Caco-2 (cell line): ENCODE measurements around the gene TAGLN. TPM values are rescaled to one million over a fixed set of nuclear protein-coding genes. Genes with fewer than 3 reads are reported as not detected.

Source experiments
- BruUV-seq: library from RNA; stranded (reverse); fragments of 400-500 nt; replicated peaks from 2 replicates; lab custom pipeline; 2021; lab: Mats Ljungman, UMichigan
- CTCF ChIA-PET: fragments of 300-600 bp; sonication (Branson Sonifier 250); formaldehyde crosslinking; loops from one replicate; lab custom pipeline; 2022; ENCODE audit warnings: antibody characterized with exemption; lab: Charles Lee
- POLR2A ChIA-PET: fragments of 300-600 bp; sonication (Branson Sonifier 250); formaldehyde crosslinking; loops from one replicate; lab custom pipeline; 2022; ENCODE audit warnings: antibody characterized with exemption; lab: Charles Lee
- DNase-seq, 2 experiments: peaks; one replicate each; pipeline versions ENCODE4 v3.0.0 to v3.0.0-alpha.2; 2020 to 2022
- H3K27me3 ChIP-seq: replicated peaks from 2 replicates; pipeline ENCODE4 v1.6.0; 2011; ENCODE audit warnings: low read length; ENCODE audit not compliant: control insufficient read depth, insufficient read depth
- H3K36me3 ChIP-seq: 2 replicates; pipeline ENCODE4 v1.5.1; 2011; ENCODE audit warnings: low read length; ENCODE audit not compliant: control insufficient read depth, insufficient read depth
- H3K4me1 ChIP-seq: fragments of 250-450 bp; sonication (Bioruptor Pico); 2 replicates; pipeline ENCODE4 v1.5.1; 2020; ENCODE audit warnings: mild to moderate bottlenecking
- H3K4me3 ChIP-seq: 2 replicates; pipeline ENCODE4 v1.5.1; 2011; ENCODE audit warnings: low read depth, mild to moderate bottlenecking, control low read depth, low read length
- H3K9me3 ChIP-seq: fragments of 250-450 bp; sonication (Bioruptor Pico); 2 replicates; pipeline ENCODE4 v1.5.1; 2020; ENCODE audit warnings: mild to moderate bottlenecking, moderate library complexity
- H3K27ac Mint-ChIP-seq: one replicate; pipeline ENCODE4 v1.8.0; 2022; ENCODE audit warnings: mixed read lengths; ENCODE audit not compliant: unreplicated experiment
- H3K27me3 Mint-ChIP-seq: one replicate; pipeline ENCODE4 v1.8.0; 2022; ENCODE audit warnings: mixed read lengths; ENCODE audit not compliant: insufficient read depth, unreplicated experiment
- H3K36me3 Mint-ChIP-seq: one replicate; pipeline ENCODE4 v1.8.0; 2022; ENCODE audit warnings: mild to moderate bottlenecking, mixed read lengths; ENCODE audit not compliant: insufficient read depth, unreplicated experiment
- H3K4me1 Mint-ChIP-seq: one replicate; pipeline ENCODE4 v1.8.0; 2022; ENCODE audit warnings: low read depth, mixed read lengths; ENCODE audit not compliant: unreplicated experiment
- H3K4me3 Mint-ChIP-seq: one replicate; pipeline ENCODE4 v1.8.0; 2022; ENCODE audit warnings: mild to moderate bottlenecking, moderate library complexity, mixed read lengths; ENCODE audit not compliant: unreplicated experiment
- H3K9me3 Mint-ChIP-seq: one replicate; pipeline ENCODE4 v1.8.0; 2022; ENCODE audit warnings: mixed read lengths; ENCODE audit not compliant: unreplicated experiment
- intact Hi-C: fragments of 100-400 bp; cut with micrococcal nuclease; formaldehyde crosslinking; loops from one replicate; pipeline ENCODE4 v1.10.0; 2022; ENCODE audit not compliant: unreplicated experiment
- total RNA-seq: library from RNA; stranded (reverse); gene quantifications from 2 replicates; pipeline ENCODE4 v1.2.3, GENCODE V29; 2022
- TF ChIP-seq, protein P1 (sequence below), 2 experiments: fragments of 200-600 bp in 1 of 2; IDR thresholded peaks; 1 replicate in 1 of 2; 2 replicates in 1 of 2; pipeline versions ENCODE4 v1.5.1 to v1.8.0; 2011 to 2022; ENCODE audit warnings: antibody characterized with exemption in 1 of 2, control low read depth in 1 of 2, inconsistent platforms in 1 of 2, low read depth in 1 of 2, low read length in 1 of 2, mild to moderate bottlenecking in 1 of 2, moderate library complexity in 1 of 2; ENCODE audit not compliant: insufficient read depth in 1 of 2, severe bottlenecking in 1 of 2, unreplicated experiment in 1 of 2

The TAGLN gene
- total RNA-seq, 1 experiment from 2014 or later = 303 TPM

DNA sequence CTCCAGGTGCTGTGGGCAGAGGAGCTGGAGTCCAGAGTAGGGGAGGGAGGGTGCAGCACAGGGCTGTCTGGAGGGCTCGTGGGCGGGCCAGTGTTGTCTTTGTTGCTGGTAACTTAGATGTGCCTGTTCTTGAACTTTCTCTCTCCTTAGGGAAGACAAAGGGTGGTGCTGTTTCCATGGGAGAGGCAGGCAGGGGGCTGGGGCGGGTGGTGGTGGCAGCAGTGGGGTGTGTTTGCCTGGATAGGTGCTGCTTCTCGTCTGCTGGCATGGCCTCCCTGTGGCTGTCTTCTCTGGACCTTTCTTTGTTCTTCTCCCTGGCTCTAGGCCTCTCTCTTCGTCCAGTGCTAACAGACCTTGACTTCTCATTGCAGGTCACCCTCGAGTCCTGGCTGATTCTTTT, 12.2 kb upstream of the TAGLN start:
- Mint-ChIP-seq H3K4me3 (no peak overlapping the region), H3K27me3 (no peaks in the 10 kb centered on the region), H3K36me3 (peaks cover 18% of the 10 kb centered on the region), H3K27ac (no peak overlapping the region), H3K4me1 (peaks cover 11% of the 10 kb centered on the region), H3K9me3 (no peaks in the 10 kb centered on the region)
- ChIA-PET POLR2A (no interaction called here), CTCF (no interaction called here)
- intact Hi-C loops = no loop called here
- Histone ChIP-seq H3K4me3 (no peak overlapping the region), H3K4me1 (peaks cover 12% of the 10 kb centered on the region), H3K27me3 (no peaks in the 10 kb centered on the region), H3K36me3 (peaks cover 16% of the 10 kb centered on the region), H3K9me3 (no peaks in the 10 kb centered on the region)
- no peak for DNase-seq
- no TSS peak for BruUV-seq
- TF ChIP-seq, protein P1, sequence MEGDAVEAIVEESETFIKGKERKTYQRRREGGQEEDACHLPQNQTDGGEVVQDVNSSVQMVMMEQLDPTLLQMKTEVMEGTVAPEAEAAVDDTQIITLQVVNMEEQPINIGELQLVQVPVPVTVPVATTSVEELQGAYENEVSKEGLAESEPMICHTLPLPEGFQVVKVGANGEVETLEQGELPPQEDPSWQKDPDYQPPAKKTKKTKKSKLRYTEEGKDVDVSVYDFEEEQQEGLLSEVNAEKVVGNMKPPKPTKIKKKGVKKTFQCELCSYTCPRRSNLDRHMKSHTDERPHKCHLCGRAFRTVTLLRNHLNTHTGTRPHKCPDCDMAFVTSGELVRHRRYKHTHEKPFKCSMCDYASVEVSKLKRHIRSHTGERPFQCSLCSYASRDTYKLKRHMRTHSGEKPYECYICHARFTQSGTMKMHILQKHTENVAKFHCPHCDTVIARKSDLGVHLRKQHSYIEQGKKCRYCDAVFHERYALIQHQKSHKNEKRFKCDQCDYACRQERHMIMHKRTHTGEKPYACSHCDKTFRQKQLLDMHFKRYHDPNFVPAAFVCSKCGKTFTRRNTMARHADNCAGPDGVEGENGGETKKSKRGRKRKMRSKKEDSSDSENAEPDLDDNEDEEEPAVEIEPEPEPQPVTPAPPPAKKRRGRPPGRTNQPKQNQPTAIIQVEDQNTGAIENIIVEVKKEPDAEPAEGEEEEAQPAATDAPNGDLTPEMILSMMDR (IDR thresholded peaks at IDR 0.05; ENCODE audit: insufficient read depth in 1 of 2, low read depth in 1 of 2, low read length in 1 of 2, severe bottlenecking in 1 of 2, unreplicated experiment in 1 of 2) = no peak

DNA sequence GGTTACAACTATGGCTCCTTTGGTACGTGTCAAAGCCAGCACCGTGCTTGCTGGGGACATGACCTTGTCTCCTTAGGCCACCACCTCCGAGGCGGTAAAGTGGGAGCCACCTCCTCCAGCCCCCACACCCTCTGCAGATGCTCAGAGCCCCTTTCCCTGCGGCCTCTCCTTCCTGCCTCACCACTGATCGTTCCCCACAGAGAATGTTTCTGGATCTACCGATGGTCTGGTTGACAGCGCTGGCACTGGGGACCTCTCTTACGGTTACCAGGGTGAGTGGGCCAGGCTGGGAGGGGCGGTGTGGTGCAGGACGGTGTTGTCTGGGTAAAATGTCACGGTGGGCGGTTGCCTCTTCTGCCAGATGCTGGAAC, 11.8 kb upstream of the TAGLN start:
- peaks cover 19% of the 10 kb centered on the region for H3K36me3 Mint-ChIP-seq

DNA sequence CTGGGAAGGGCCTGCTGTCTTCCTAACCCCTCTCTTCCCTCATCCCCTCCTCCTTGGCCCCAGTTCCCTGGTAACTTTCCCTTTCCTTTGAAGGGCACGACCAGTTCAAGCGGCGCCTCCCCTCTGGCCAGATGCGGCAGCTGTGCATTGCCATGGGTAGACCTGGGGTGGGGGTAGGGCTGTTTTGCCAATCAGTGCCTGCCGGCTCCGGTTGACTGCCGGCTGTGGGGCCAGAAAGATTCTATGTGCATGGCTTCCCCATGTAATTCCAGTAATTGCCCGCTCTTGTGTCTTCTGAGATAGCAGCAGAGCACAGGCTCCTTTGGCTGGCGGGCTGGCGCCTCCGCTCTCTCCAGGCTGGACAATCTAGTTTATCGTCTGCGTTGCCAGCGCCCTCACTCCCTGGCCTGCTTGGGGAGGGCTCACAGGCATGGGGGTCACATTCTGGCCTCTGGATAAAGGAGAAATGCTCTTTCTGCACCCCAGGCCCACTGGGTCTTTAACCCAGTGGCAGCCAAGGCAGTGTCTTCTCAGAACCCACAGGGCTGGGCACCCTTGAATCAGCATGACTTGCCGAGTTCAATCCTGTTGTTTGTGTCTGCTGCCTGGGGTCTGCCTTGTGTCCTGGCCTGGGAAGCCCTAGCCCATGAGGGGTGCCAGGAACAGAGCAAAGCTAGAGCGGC, 11.2 kb upstream of the TAGLN start:
- TF ChIP-seq, protein P1 (IDR thresholded peaks at IDR 0.05; ENCODE audit: insufficient read depth in 1 of 2, low read depth in 1 of 2, low read length in 1 of 2, severe bottlenecking in 1 of 2, unreplicated experiment in 1 of 2) = no peak
- no TSS peak for BruUV-seq
- intact Hi-C loops = no loop called here
- H3K27ac Mint-ChIP-seq = no peak overlapping the region
- Histone ChIP-seq H3K9me3 (no peaks in the 10 kb centered on the region), H3K36me3 (peaks cover 11% of the 10 kb centered on the region), H3K4me1 (peaks cover 12% of the 10 kb centered on the region), H3K4me3 (no peak overlapping the region), H3K27me3 (no peaks in the 10 kb centered on the region)
- POLR2A ChIA-PET = no interaction called here
- CTCF ChIA-PET = no interaction called here
- H3K4me1 Mint-ChIP-seq = peaks cover 11% of the 10 kb centered on the region
- DNase-seq = no peak
- H3K27me3 Mint-ChIP-seq = no peaks in the 10 kb centered on the region
- H3K36me3 Mint-ChIP-seq = peaks cover 19% of the 10 kb centered on the region
- H3K9me3 Mint-ChIP-seq = no peaks in the 10 kb centered on the region
- H3K4me3 Mint-ChIP-seq = no peak overlapping the region

More for the DNA sequence above, 11.8 kb upstream of the TAGLN start:
- peaks cover 11% of the 10 kb centered on the region for H3K4me1 Mint-ChIP-seq
- Histone ChIP-seq H3K4me1 (peaks cover 12% of the 10 kb centered on the region), H3K36me3 (peaks cover 12% of the 10 kb centered on the region), H3K4me3 (no peak overlapping the region), H3K27me3 (no peaks in the 10 kb centered on the region), H3K9me3 (no peaks in the 10 kb centered on the region)
- BruUV-seq = no TSS peak
- ChIA-PET POLR2A (no interaction called here), CTCF (no interaction called here)
- no peaks in the 10 kb centered on the region for H3K9me3 Mint-ChIP-seq
- no peaks in the 10 kb centered on the region for H3K27me3 Mint-ChIP-seq
- TF ChIP-seq, protein P1 (IDR thresholded peaks at IDR 0.05; ENCODE audit: insufficient read depth in 1 of 2, low read depth in 1 of 2, low read length in 1 of 2, severe bottlenecking in 1 of 2, unreplicated experiment in 1 of 2) = no peak
- H3K27ac Mint-ChIP-seq = no peak overlapping the region
- H3K4me3 Mint-ChIP-seq = no peak overlapping the region
- intact Hi-C loops = no loop called here
- no peak for DNase-seq
